ENCODE results near the gene F10.

GRCh38 chr13:113096052-113096744 is 26.4 kb upstream of the F10 start:
- no peak for TF ChIP-seq CTCF (IDR thresholded peaks at IDR 0.05)
- TF ChIP-seq POLR2A (IDR thresholded peaks at IDR 0.05) = no peak
